Testis (tissue), 2 donors: Measurements from ENCODE around the gene ASB13.

Source experiments
- POLR2A ChIP-seq: fragments of 450-650 bp; IDR thresholded peaks from one replicate; pipeline ENCODE4 v1.6.1; 2017; ENCODE audit warnings: antibody characterized with exemption, mild to moderate bottlenecking, moderate library complexity
- TF ChIP-seq, protein P1 (sequence below), 3 experiments: fragments of 450-650 bp in 2 of 3; fragments of 200-600 bp in 1 of 3; sonication (generic) in 1 of 3; IDR thresholded peaks; one replicate each; pipeline ENCODE4 v1.5.1; 2016 to 2019; ENCODE audit warnings: antibody characterized with exemption in 3 of 3, mild to moderate bottlenecking in 2 of 3, moderate library complexity in 1 of 3

DNA sequence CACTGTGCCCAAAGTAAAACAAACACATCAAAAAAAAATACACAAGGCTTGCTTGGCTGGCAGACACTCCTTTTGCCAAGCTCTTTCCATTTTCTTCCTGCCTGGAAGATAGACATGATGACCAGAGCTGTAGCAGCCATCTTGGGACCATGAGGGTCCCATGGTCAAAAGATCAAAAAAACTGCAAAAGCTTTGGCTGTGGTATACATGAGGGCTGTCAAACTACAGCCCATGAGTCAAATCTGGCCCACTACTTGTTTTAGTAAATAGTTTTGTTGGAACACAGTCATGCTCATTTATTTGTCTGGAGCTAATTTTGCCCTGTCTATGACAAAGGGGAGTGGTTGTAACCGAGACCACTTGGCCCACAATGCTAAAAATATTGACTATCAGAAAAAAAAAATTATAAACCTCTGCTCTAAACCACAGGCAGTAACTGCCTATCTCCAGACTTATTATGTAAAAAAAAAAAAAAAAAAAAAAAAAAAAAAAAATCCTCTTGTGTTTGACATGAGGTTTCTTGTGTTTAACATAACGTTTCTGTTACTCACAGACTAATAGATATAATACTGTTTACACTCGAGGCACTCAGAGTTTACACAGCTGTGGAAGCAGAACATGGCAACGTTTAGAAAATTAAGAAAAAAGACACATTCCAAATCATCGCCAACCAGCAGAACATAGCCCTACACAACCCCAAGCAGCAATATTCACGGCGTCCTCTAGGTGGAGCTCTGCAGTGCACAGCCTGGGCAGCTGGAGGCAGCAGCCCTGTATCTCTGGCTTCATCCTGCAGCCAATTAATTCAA is 36.9 kb downstream of the ASB13 start:
- no peak for TF ChIP-seq POLR2A
- TF ChIP-seq, protein P1, sequence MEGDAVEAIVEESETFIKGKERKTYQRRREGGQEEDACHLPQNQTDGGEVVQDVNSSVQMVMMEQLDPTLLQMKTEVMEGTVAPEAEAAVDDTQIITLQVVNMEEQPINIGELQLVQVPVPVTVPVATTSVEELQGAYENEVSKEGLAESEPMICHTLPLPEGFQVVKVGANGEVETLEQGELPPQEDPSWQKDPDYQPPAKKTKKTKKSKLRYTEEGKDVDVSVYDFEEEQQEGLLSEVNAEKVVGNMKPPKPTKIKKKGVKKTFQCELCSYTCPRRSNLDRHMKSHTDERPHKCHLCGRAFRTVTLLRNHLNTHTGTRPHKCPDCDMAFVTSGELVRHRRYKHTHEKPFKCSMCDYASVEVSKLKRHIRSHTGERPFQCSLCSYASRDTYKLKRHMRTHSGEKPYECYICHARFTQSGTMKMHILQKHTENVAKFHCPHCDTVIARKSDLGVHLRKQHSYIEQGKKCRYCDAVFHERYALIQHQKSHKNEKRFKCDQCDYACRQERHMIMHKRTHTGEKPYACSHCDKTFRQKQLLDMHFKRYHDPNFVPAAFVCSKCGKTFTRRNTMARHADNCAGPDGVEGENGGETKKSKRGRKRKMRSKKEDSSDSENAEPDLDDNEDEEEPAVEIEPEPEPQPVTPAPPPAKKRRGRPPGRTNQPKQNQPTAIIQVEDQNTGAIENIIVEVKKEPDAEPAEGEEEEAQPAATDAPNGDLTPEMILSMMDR (IDR thresholded peaks at IDR 0.05), result peak; percentile 61 to 89 (median 86)
